Dedifferentiated amniotic fluid mesenchymal stem cell (primary cell): ENCODE results near the gene STING1.
A peak's percentile ranks its signal among the peaks of the same experiment; 100 is the strongest.
"Not testable (repeated sequence)": the region's sequence is repeated elsewhere in the genome, so short reads cannot be mapped to it uniquely, and the experiment has no call there.

Source experiments
- DNase-seq: peaks from one replicate; pipeline ENCODE4 v3.0.0-alpha.2; 2016; ENCODE audit errors: extremely low spot score

Gene STING1

DNA sequence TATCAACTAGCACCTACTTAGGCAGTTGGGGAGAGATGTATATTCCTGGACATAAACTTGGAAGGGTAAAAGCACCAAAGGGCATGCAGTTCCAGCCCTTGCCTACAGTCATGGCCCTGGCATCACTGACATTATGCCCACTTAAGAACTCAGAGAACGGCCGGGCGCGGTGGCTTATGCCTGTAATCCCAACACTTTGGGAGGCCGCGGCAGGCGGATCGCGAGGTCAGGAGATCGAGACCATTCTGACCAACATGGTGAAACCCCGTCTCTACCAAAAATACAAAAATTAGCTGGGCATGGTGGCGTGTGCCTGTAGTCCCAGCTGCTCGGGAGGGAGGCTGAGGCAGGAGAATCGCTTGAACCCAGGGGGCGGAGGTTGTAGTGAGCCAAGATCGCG lies 42.1 kb downstream of the STING1 start:
- not testable (repeated sequence) for DNase-seq

DNA sequence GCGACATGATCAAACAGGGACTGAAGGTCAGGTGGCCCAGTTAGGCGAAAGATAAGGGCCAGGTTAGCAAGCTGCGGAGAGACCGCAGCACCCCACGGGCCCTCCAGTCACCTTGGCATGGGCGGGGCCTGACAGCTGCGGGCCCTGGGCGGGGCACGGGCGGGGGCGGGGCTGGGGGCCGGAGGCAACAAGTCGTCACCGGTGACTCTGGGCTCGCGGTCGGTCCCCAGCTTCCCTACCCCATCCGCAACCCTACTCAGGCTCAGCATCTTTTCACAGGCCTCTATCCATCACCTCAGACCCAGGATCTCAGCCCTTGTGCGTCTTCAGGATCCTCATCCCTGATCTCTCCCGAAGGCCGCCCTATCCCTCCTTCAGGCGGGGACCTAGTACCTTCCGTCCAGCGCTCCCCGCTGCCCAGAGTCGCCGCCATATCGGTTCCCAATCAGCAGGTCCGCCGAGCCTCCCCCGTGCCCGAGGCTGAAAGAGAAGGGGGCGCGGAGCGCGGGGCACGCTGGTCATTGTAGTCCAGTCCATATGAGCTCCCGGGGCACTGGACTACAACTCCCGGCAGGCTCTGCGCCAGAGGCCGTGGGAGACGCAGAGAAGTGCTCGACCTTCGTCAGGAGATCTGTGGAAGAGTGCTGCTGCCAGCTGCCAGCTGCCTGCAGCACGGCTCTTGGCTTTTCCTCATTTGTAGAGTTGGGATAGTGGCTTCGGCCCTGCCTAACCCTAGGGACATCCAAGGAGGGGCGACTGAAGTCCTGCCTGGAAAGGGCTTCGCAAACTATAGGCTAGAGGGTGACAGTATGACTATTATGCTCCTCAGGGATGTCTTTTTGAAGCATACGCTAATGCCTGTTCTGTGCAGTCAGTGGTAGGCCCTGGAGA lies 43.3 kb downstream of the STING1 start, which contains the start of gene DNAJC18:
DNAJC18 (minus strand) TSS at position 513 of the 891 bp plus-strand sequence; CDS start at position 433, 80 bp downstream.
- DNase-seq = peak; percentile 91

DNA sequence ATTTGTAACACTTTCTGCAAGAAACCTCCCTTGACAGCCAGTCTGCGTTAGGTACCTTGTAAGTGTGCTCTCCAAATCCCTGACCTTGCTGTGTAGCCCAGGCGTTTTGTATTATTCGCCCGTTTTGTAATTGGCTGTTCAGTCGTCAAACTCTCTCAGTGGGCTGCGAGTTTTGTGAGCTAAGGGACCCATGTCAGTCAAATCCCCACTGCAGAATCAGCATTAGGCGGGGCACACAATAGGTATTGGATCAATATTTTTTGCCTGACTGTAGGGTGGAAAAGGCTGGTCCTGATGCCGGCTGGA lies 43.9 kb downstream of the STING1 start:
- no peak for DNase-seq

DNA sequence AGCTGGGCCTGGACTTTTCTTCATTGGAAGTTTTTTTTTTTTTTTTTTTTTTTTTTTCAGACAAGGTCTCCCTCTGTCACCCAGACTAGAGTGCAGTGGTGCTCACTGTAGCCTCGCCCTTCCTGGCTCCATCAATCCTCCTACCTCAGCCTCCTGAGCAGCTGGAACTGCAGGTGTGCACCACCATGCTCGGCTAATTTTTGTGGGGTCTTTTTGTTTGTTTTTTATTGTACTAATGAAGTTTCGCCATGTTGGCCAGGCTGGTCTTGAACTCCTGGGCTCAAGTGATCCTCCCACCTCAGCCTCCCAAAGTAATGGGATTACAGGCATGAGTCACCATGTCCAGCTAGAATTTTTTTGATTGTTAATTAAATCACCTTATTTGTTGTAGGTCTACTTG lies 46.9 kb downstream of the STING1 start:
- DNase-seq = no peak

DNA sequence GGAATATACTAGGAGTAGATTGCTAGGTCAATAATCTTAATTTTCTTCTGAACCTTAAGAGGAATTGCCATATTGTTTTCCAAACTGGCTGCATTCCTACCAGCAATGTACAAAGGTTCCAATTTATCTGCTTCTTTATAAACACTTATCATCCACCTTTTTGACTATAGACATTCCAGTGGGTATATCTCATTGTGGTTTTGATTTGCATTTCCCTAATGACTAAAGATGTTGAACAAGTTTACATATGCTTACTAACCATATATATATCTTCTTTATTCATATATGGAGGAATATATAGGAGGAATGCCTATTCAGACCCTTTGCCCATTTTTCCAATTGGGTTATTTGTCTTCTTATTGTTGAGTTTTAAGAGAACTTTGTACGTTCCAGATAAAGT lies 50.9 kb downstream of the STING1 start:
- no peak for DNase-seq

DNA sequence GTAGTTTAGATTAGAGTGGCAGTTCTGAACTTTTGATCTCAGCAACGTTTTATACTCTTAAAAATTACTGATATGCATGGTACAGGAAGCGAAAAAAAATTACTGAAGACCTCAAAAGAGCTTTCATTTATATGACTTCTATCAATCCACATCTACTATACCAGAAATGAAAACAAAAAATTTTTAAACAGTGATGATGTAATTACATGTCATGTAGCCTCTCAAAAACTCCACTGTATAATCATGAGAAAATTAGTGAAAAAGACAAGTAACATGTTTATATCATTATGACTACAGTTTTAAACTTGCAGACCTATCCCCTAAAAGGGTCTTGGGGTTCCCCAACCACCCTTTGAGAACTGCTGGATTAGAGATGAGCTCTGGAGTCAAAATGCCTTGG lies 52.5 kb downstream of the STING1 start:
- no peak for DNase-seq

DNA sequence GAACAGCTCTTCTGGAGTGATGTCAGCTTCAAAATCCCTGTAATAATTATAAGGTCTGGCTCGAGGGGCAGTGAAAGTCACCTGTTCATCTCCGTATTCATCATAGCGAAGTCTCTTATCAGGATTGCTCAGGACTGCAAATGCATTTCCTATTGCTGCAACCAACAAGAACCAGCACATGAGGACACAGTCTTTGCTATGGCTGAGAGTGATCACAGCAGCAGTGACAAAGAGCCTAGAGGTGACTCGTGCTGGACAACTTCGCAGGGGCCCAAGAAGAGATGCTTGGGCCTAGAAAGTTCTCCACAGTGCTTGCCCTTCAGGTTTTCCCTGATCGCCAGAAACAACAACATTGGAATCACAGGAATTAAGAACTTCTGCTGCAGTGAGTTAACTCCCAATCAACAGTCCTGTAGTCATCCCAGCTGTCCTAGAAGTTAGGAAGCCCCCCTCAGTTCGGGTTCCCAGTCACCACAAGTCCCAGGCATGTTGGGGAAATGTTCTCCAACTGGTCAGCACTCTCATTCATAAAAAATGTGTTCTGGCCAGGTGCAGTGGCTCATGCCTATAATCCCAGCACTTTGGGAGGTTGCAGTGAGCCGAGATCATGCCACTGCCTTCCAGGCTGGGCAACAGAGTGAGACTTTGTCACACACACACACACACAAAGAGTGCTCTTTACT lies 56.2 kb downstream of the STING1 start:
- peak; percentile 26 for DNase-seq
